H9 (cell line): ENCODE measurements around the gene CCDC33. TPM values are rescaled to one million over a fixed set of nuclear protein-coding genes. Genes with fewer than 3 reads are reported as not detected.

Source experiments
- DNase-seq: peaks from one replicate; pipeline ENCODE4 v3.0.0-alpha.2; 2017
- H2AFZ ChIP-seq: one replicate; pipeline ENCODE4 v1.6.1; 2013; ENCODE audit warnings: mild to moderate bottlenecking, low read length, control low read depth, moderate library complexity
- H2AK5ac ChIP-seq: 2 replicates; pipeline ENCODE4 v1.6.1; 2013; ENCODE audit warnings: low read length, control low read depth, mixed read lengths; ENCODE audit not compliant: insufficient read length
- H2BK120ac ChIP-seq: one replicate; pipeline ENCODE4 v1.6.1; 2013; ENCODE audit warnings: low read depth, mild to moderate bottlenecking, low read length, control low read depth, inconsistent platforms; ENCODE audit not compliant: poor library complexity, severe bottlenecking
- H2BK12ac ChIP-seq: 2 replicates; pipeline ENCODE4 v1.6.1; 2013; ENCODE audit warnings: low read length, control low read depth, mixed read lengths, low read depth; ENCODE audit not compliant: insufficient read length
- H2BK15ac ChIP-seq: 2 replicates; pipeline ENCODE4 v1.6.1; 2013; ENCODE audit warnings: low read depth, low read length, control low read depth
- H2BK20ac ChIP-seq: one replicate; pipeline ENCODE4 v1.6.1; 2013; ENCODE audit warnings: low read depth, mild to moderate bottlenecking, low read length, control low read depth, inconsistent platforms; ENCODE audit not compliant: poor library complexity, severe bottlenecking
- H2BK5ac ChIP-seq: 2 replicates; pipeline ENCODE4 v1.6.1; 2013; ENCODE audit warnings: low read length, control low read depth, mixed read lengths; ENCODE audit not compliant: insufficient read length
- H3K14ac ChIP-seq: 2 replicates; pipeline ENCODE4 v1.6.1; 2013; ENCODE audit warnings: low read length, control low read depth; ENCODE audit not compliant: insufficient read depth
- H3K18ac ChIP-seq: 2 replicates; pipeline ENCODE4 v1.6.1; 2013; ENCODE audit warnings: low read depth, mild to moderate bottlenecking, mixed read lengths, low read length, control low read depth; ENCODE audit not compliant: insufficient read length
- H3K23ac ChIP-seq: 2 replicates; pipeline ENCODE4 v1.6.1; 2013; ENCODE audit warnings: low read length, control low read depth, mixed read lengths, low read depth; ENCODE audit not compliant: insufficient read length
- H3K23me2 ChIP-seq: 2 replicates; pipeline ENCODE4 v1.6.1; 2013; ENCODE audit warnings: low read depth, mild to moderate bottlenecking, mixed read lengths, low read length, control low read depth; ENCODE audit not compliant: insufficient read length, poor library complexity, severe bottlenecking
- H3K27ac ChIP-seq: 2 replicates; pipeline ENCODE4 v1.5.1; 2013; ENCODE audit warnings: low read length, control low read depth, mixed read lengths, low read depth; ENCODE audit not compliant: insufficient read length
- H3K27me3 ChIP-seq: 2 replicates; pipeline ENCODE4 v1.6.1; 2013; ENCODE audit warnings: low read length, control low read depth, inconsistent platforms; ENCODE audit not compliant: insufficient read depth
- H3K4ac ChIP-seq: 2 replicates; pipeline ENCODE4 v1.6.1; 2013; ENCODE audit warnings: low read depth, mild to moderate bottlenecking, control low read depth, inconsistent platforms, low read length, moderate library complexity
- H3K4me1 ChIP-seq: 2 replicates; pipeline ENCODE4 v1.6.1; 2013; ENCODE audit warnings: low read length, control low read depth, inconsistent platforms; ENCODE audit not compliant: insufficient read depth
- H3K4me2 ChIP-seq: 2 replicates; pipeline ENCODE4 v1.6.1; 2013; ENCODE audit warnings: low read length, control low read depth, mixed read lengths; ENCODE audit not compliant: insufficient read length, insufficient read depth
- H3K56ac ChIP-seq: 2 replicates; pipeline ENCODE4 v1.6.1; 2013; ENCODE audit warnings: low read depth, mild to moderate bottlenecking, mixed read lengths, low read length, control low read depth; ENCODE audit not compliant: insufficient read length
- H3K79me1 ChIP-seq: 2 replicates; pipeline ENCODE4 v1.6.1; 2013; ENCODE audit warnings: low read depth, mild to moderate bottlenecking, moderate library complexity, low read length, control low read depth, inconsistent platforms; ENCODE audit not compliant: insufficient read depth, poor library complexity, severe bottlenecking
- H3K79me2 ChIP-seq: 2 replicates; pipeline ENCODE4 v1.6.1; 2013; ENCODE audit warnings: low read length, control low read depth, inconsistent platforms; ENCODE audit not compliant: insufficient read depth
- H3K9ac ChIP-seq: 2 replicates; pipeline ENCODE4 v1.6.1; 2013; ENCODE audit warnings: low read length, control low read depth, mixed read lengths; ENCODE audit not compliant: insufficient read length; ENCODE audit errors: extremely low read depth
- H3K9me3 ChIP-seq: one replicate; pipeline ENCODE4 v1.6.1; 2013; ENCODE audit warnings: low read depth, low read length, inconsistent platforms; ENCODE audit not compliant: control insufficient read depth
- H3T11ph ChIP-seq: one replicate; pipeline ENCODE4 v1.6.1; 2013; ENCODE audit warnings: mild to moderate bottlenecking, low read length, control low read depth, inconsistent platforms
- H4K20me1 ChIP-seq: one replicate; pipeline ENCODE4 v1.6.1; 2013; ENCODE audit not compliant: control insufficient read depth, insufficient read length, insufficient read depth
- H4K5ac ChIP-seq: 2 replicates; pipeline ENCODE4 v1.6.1; 2013; ENCODE audit warnings: low read depth, mild to moderate bottlenecking, mixed read lengths, low read length, control low read depth; ENCODE audit not compliant: insufficient read length
- H4K8ac ChIP-seq: replicated peaks from 2 replicates; pipeline ENCODE4 v1.6.1; 2013; ENCODE audit warnings: low read length, control low read depth, mixed read lengths, low read depth; ENCODE audit not compliant: insufficient read length
- H4K91ac ChIP-seq: 2 replicates; pipeline ENCODE4 v1.6.1; 2013; ENCODE audit warnings: low read depth, mild to moderate bottlenecking, moderate library complexity, mixed read lengths, low read length, control low read depth; ENCODE audit not compliant: insufficient read length
- H3K27ac Mint-ChIP-seq, 3 experiments: 2 replicates in 2 of 3; 3 replicates in 1 of 3; pipeline ENCODE4 v1.8.0; 2020 to 2021; ENCODE audit warnings: mixed read lengths in 3 of 3, mild to moderate bottlenecking in 1 of 3, moderate library complexity in 1 of 3
- H3K27me3 Mint-ChIP-seq: 2 replicates; pipeline ENCODE4 v1.8.0; 2021; ENCODE audit warnings: low read depth, mild to moderate bottlenecking, moderate library complexity, mixed read lengths
- H3K36me3 Mint-ChIP-seq, 3 experiments: 2 replicates in 2 of 3; 3 replicates in 1 of 3; pipeline ENCODE4 v1.8.0; 2020 to 2021; ENCODE audit warnings: low read depth in 3 of 3, mixed read lengths in 3 of 3; ENCODE audit not compliant: insufficient read depth in 1 of 3
- H3K4me1 Mint-ChIP-seq, 2 experiments: 2 replicates each; pipeline ENCODE4 v1.8.0; 2020; ENCODE audit warnings: mixed read lengths in 2 of 2
- H3K4me3 Mint-ChIP-seq, 2 experiments: 2 replicates in 1 of 2; 3 replicates in 1 of 2; pipeline ENCODE4 v1.8.0; 2020 to 2021; ENCODE audit warnings: mild to moderate bottlenecking in 2 of 2, mixed read lengths in 2 of 2, moderate library complexity in 1 of 2
- H3K9me3 Mint-ChIP-seq, 2 experiments: 2 replicates in 1 of 2; 3 replicates in 1 of 2; pipeline ENCODE4 v1.8.0; 2020; ENCODE audit warnings: mild to moderate bottlenecking in 2 of 2, mixed read lengths in 2 of 2, moderate library complexity in 1 of 2
- whole genome bisulfite sequencing: extraction: QIAGEN DNeasy Blood & Tissue Kit; methylation state at CpG from one replicate; pipeline ENCODE4 v1.1.7; 2013; ENCODE audit warnings: missing lambda C conversion rate, low lambda C conversion rate, mixed read lengths; ENCODE audit not compliant: insufficient read length; ENCODE audit errors: extremely low coverage; 5-methylcytosine and 5-hydroxymethylcytosine counted together
- total RNA-seq: library from RNA; stranded (reverse); gene quantifications from 2 replicates; pipeline ENCODE4 v1.2.1, GENCODE V29; 2021
- TF ChIP-seq, protein P1 (sequence below): fragments of 200-600 bp; sonication (generic); conservative IDR thresholded peaks from 3 replicates; pipeline ENCODE4 v1.8.0; 2021; ENCODE audit warnings: antibody characterized with exemption, mild to moderate bottlenecking

Gene CCDC33
- total RNA-seq, 1 experiment from 2014 or later = 4.6 TPM

DNA sequence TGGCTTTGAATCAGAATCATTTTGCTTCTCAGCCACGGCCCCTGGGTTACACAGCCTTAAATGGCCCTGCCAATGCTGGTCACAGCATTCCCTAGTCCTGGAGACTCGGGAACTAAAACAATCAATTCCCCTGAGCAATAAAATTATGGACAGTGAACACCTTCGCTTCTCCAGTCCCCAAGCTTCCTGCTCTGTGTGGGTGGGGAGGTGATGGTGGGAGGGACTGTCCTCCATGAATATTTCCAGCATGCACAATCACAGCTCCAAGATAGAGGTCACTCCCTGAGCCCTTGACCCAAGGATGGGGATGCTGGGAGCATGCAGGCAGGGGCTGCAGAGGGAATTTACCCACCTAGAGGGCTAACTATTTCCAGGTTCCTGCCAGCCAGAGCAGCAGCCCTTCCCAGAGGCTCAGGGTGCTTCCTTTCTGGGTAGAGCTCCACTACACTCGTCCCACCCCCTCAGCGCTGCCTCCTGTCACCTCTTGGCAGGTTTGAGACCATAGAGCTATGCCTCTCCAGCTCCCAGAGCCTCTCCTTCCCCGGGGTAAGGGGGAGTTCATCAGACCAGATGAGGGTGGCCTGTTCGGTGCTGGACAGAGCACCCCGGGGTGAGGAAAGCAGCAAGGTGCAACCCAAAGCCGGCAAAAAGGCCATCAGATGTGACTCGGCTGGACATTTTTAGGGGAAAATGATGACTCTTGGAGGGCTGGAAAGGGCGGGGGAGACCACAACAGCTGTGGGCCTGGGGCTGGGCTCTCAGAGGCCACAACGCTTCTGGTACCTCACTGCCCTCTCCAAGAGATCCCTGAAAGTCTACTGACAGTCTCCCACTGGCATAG is 14.5 kb upstream of the CCDC33 start:
- Mint-ChIP-seq H3K4me1 (peaks cover 48 to 70% of the 10 kb centered on the region in 2 experiments), H3K27me3 (peaks cover 88% of the 10 kb centered on the region), H3K4me3 (peak overlapping the region in 1 of 2 experiments; percentile 40; a peak in 1 of 5 replicates), H3K36me3 (peaks cover 0 to 2% (median 0%) of the 10 kb centered on the region in 3 experiments; a peak in 1 of 7 replicates), H3K9me3 (peaks cover 0 to 2% of the 10 kb centered on the region in 2 experiments; a peak in 2 of 5 replicates), H3K27ac (no peak overlapping the region)
- H3K4me1 ChIP-seq = no peaks in the 10 kb centered on the region
- H2BK20ac ChIP-seq = no peak overlapping the region
- no peak overlapping the region for H4K8ac ChIP-seq
- DNase-seq = no peak
- H4K5ac ChIP-seq = no peak overlapping the region
- no peaks in the 10 kb centered on the region for H4K20me1 ChIP-seq
- WGBS = no CpG with 5 or more reads among the region's 12 CpGs
- H2AK5ac ChIP-seq = no peak overlapping the region
- no peak overlapping the region for H3K23ac ChIP-seq
- H3K27me3 ChIP-seq = peaks cover 23% of the 10 kb centered on the region; the same call in 1 of the 2 replicates
- H3K56ac ChIP-seq = no peak overlapping the region
- H3K9ac ChIP-seq = no peak overlapping the region
- TF ChIP-seq, protein P1, sequence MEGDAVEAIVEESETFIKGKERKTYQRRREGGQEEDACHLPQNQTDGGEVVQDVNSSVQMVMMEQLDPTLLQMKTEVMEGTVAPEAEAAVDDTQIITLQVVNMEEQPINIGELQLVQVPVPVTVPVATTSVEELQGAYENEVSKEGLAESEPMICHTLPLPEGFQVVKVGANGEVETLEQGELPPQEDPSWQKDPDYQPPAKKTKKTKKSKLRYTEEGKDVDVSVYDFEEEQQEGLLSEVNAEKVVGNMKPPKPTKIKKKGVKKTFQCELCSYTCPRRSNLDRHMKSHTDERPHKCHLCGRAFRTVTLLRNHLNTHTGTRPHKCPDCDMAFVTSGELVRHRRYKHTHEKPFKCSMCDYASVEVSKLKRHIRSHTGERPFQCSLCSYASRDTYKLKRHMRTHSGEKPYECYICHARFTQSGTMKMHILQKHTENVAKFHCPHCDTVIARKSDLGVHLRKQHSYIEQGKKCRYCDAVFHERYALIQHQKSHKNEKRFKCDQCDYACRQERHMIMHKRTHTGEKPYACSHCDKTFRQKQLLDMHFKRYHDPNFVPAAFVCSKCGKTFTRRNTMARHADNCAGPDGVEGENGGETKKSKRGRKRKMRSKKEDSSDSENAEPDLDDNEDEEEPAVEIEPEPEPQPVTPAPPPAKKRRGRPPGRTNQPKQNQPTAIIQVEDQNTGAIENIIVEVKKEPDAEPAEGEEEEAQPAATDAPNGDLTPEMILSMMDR = no peak
- H3K4ac ChIP-seq = no peak overlapping the region
- H3K18ac ChIP-seq = no peak overlapping the region
- H3K23me2 ChIP-seq = peaks cover 5% of the 10 kb centered on the region
- H4K91ac ChIP-seq = no peak overlapping the region
- H2BK5ac ChIP-seq = no peak overlapping the region
- H3K9me3 ChIP-seq = no peaks in the 10 kb centered on the region
- no peak overlapping the region for H2AFZ ChIP-seq
- H2BK120ac ChIP-seq = no peak overlapping the region
- no peaks in the 10 kb centered on the region for H3K79me2 ChIP-seq
- H2BK12ac ChIP-seq = no peak overlapping the region
- no peaks in the 10 kb centered on the region for H3K79me1 ChIP-seq
- H2BK15ac ChIP-seq = no peak overlapping the region
- no peak overlapping the region for H3K27ac ChIP-seq
- H3K4me2 ChIP-seq = no peak overlapping the region
- no peak overlapping the region; the same call in 1 of the 2 replicates for H3K14ac ChIP-seq
- no peak overlapping the region for H3T11ph ChIP-seq
